Activated naive CD4-positive, alpha-beta T cell treated with anti-CD3 and anti-CD28 coated beads, Interleukin-2, amount 50 U/mL, for 72 hours (primary cell): Measurements from ENCODE around the gene CHADL. TPM values are rescaled to one million over a fixed set of nuclear protein-coding genes. Genes with fewer than 3 reads are reported as not detected.
A peak's percentile ranks its signal among the peaks of the same experiment; 100 is the strongest.

Experiments used
- ATAC-seq, 2 donors: fragments of 150-1000 bp; cut with Tn5 transposase; 2 replicates each; pipeline ENCODE4 v1.10.0; 2021; ENCODE audit warnings: mild to moderate bottlenecking in 2 of 2, moderate library complexity in 2 of 2
- DNase-seq, 2 donors: peaks; one replicate each; pipeline ENCODE4 v3.0.0; 2021 to 2022; ENCODE audit warnings: low spot score in 2 of 2
- H3K27ac Mint-ChIP-seq, 2 donors: one replicate each; pipeline ENCODE4 v1.8.0; 2022; ENCODE audit warnings: mild to moderate bottlenecking in 2 of 2, mixed read lengths in 2 of 2
- H3K36me3 Mint-ChIP-seq, 2 donors: one replicate each; pipeline ENCODE4 v1.8.0; 2022; ENCODE audit warnings: mixed read lengths in 2 of 2
- H3K9me3 Mint-ChIP-seq, 2 donors: one replicate each; pipeline ENCODE4 v1.8.0; 2022; ENCODE audit warnings: mixed read lengths in 2 of 2
- total RNA-seq, 2 donors: library from RNA; stranded (reverse); gene quantifications; one replicate each; pipeline ENCODE4 v1.2.3, GENCODE V29; 2022

Gene CHADL
- total RNA-seq, 2 donors from 2014 or later = 0.20 to 0.29 TPM

DNA sequence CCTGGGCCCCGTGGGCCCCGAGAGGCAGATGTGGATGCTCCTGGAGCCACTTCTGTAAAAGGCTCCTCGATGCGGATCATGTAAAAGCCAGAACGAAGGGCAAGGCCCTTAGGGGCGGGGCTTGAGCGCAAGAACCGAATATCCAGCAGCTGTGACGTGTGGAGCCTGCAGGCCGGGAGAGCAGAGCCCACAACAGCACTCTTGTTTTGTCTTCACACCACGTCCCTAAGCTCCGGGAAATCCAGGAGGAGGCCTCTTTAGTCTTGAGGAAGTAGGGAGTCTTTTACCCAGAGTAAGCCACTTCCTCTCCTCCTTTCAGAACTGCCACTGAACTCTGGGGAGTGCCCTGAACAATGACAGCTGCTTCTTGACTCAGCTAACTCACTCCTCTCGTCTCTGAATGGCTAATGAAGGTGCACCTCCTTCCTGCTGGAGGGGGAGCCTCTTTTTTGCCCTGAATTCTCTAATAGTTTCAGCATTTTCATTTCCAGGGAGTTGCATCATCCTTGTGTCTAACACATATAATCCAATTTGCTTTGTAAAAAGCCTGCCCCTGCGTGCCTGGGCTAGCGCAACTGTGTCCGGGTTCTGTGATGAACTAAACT, 23.1 kb downstream of the CHADL start:
- no peaks in the 10 kb centered on the region for H3K9me3 Mint-ChIP-seq
- ATAC-seq = peak; percentile 97
- DNase-seq = peak; percentile 52 to 61
- peaks cover 15 to 25% of the 10 kb centered on the region in 2 donors for H3K36me3 Mint-ChIP-seq
- H3K27ac Mint-ChIP-seq = peak overlapping the region; percentile 89 to 94

DNA sequence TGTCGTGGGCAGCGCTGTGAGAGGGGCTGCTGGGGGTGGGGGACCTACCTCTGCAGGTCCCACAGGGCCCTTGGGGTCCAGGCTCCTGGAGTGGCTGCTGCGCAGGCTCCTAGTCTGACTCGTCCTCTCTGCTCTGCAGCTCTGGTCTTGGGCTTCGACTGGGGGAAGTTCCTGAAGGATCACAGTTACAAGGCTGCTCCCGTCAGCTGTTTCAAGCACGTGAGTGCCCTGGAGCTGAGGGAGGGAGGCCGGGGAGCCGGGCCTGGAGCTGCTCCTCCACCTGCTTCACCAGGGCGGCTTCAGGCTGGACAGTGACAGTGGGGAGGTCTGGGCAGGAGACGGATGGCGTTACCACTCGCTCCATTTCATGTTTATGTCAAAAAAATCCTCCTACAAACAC, 23.7 kb downstream of the CHADL start:
- Mint-ChIP-seq H3K9me3 (no peaks in the 10 kb centered on the region), H3K36me3 (peaks cover 15 to 25% of the 10 kb centered on the region in 2 donors), H3K27ac (peak overlapping the region; percentile 89 to 94)
- ATAC-seq (no peak), DNase-seq (no peak)

DNA sequence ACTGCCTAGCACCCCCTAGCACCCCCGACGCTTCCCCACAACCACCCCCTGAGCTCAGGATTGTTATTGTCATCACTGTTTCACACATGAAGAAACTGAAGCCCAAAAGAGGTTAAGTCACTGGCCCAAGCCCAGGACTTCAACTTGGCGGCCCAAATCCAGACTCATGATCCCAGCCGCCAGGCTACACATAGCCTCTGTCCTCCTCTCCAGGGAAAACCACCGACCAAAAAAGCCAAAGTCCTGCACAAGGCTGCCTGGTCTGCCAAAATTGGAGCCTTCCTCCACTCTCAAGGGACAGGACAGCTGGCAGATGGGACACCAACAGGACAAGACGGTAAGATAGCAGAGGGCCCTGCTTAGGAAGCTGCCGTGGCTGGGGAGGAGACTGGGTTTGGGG, 24.8 kb downstream of the CHADL start:
- ATAC-seq = no peak
- peak overlapping the region in 1 of 2 donors; percentile 36 for H3K27ac Mint-ChIP-seq

DNA sequence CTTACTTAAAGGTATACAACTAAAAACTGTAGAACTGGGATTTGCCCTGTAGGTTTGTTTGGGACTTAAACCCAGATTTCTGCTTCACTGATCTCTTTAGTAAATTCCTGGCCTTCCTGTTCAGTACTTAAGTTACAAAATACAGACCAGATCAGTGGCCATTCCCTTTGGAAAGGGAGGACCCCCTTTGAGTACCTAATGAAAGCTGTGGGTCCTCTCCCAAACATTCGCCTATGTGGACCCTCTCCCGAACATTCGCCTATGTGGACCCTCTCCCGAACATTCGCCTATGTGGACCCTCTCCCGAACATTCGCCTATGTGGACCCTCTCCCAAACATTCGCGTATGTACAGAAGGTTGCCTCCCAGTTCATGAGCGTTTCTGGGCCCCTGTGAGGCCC, 25.3 kb downstream of the CHADL start:
- Mint-ChIP-seq H3K9me3 (no peaks in the 10 kb centered on the region), H3K27ac (peak overlapping the region in 1 of 2 donors; percentile 36), H3K36me3 (peaks cover 5 to 30% of the 10 kb centered on the region in 2 donors)
- ATAC-seq (no peak), DNase-seq (no peak)

More for the DNA sequence above, 24.8 kb downstream of the CHADL start:
- no peaks in the 10 kb centered on the region for H3K9me3 Mint-ChIP-seq
- H3K36me3 Mint-ChIP-seq = peaks cover 9 to 25% of the 10 kb centered on the region in 2 donors
- DNase-seq = no peak

DNA sequence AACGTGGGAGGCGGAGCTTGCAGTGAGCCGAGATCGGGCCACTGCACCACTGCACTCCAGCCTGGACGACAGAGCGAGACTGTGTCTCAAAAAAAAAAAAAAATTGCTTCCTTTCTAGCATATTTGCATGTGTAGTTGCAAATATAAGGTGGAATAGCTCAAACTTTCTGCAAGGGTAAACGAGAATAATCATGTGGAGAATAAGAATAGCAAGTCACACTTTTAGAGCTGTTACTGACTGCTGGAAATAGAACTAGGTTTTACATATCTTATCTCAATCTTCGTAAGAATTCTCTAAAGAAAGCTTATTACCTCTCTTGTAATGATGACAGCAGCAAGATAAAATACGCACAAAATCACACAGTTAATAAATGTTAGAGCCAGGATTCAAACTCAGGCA, 34.0 kb downstream of the CHADL start:
- ATAC-seq (no peak), DNase-seq (no peak)
- Mint-ChIP-seq H3K9me3 (no peaks in the 10 kb centered on the region), H3K27ac (no peak overlapping the region), H3K36me3 (peaks cover 13 to 14% of the 10 kb centered on the region in 2 donors)

DNA sequence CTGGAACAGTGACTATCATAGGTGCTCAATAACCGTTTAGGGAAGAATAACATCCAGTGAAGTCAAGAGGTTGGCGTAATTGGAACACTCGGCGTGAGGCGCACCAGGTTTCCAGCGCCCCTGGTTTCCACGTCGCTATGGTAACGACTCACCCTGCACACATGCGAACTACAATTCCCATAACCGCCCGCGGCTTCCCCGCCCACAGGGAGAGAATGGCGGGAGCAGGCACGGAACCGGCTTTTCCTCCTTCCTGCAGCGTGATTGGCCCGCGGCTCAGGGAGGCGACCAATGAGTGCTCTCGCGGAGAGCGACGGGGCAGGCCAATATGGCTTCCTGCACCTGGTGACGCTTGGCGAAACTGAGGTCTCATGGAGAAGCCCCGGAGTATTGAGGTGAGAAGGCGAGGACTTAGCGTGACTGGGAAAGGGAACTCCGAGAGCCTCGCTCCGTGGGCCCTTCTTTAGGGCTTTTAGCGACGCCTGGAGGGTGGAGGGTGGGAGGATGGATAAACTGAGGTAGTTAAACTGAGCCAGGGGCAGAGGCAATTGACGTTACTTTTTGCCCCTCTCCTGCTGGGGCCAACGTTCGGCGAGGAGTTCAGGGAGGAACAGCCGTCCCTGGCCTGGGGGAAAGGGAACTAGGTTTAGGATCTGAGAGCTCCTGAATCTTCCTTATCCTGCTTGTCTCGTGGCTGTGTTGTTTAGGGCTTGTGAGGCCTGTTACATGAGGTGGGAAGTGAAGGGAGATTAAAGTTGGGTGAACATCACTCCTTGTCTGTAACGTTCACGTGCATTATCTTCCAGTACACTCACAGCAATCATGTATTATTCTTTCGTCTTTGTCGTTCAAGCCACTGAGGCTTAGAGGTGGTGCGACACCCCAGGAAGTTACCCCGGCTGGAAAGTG, 35.5 kb downstream of the CHADL start, which contains the start of gene L3MBTL2:
Gene L3MBTL2 (plus strand): TSS at position 321 of the 909 bp plus-strand sequence. CDS start 51 bp downstream, at position 372.
- Mint-ChIP-seq H3K9me3 (no peaks in the 10 kb centered on the region), H3K36me3 (peaks cover 9 to 13% of the 10 kb centered on the region in 2 donors), H3K27ac (peak within 1 kb of the TSS; percentile 97)
- ATAC-seq = peak; percentile 100
- peak; percentile 98 to 99 for DNase-seq

DNA sequence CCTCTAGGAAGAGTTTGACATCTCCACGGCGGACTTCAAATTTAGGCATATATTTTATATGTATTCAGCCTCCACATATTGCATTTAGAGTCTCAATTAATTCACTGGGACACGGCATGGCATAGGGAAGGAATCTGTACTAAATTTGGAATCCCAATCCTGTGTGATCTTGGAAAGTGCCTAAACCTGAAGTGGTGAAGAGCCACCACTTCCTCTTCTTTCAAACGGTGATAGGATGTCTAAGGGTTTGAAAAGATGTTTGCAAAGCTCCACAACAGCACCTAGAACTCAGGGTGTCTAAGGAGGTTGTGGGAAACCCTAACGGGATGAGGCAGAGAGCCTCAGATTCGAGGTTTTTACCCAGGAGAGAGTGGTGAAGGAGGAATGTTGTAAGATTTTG, 36.7 kb downstream of the CHADL start:
- H3K36me3 Mint-ChIP-seq = peaks cover 9 to 13% of the 10 kb centered on the region in 2 donors
- peak overlapping the region in 1 of 2 donors; percentile 97 for H3K27ac Mint-ChIP-seq
- DNase-seq = no peak
- H3K9me3 Mint-ChIP-seq = no peaks in the 10 kb centered on the region
- ATAC-seq = no peak

DNA sequence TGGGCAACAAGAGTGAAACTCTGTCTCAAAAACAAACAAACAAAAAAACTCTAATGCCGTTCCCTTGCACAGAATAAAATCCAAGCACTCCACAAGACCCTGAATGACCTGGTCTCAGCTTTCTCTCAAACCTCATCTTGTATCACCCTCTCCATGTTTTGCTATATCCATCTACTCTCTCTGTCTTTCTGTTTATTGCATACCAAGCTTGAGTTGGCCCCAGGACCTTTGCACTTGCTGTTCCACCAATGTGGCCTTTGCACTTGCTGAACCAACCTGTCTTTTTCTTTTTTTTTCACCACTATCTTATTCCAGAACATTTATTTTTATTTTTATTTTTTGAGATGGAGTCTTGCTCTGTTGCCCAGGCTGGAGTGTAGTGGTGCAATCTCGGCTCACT, 37.6 kb downstream of the CHADL start:
- ATAC-seq (no peak), DNase-seq (no peak)
- Mint-ChIP-seq H3K9me3 (no peaks in the 10 kb centered on the region), H3K27ac (no peak overlapping the region), H3K36me3 (peaks cover 9 to 13% of the 10 kb centered on the region in 2 donors)

DNA sequence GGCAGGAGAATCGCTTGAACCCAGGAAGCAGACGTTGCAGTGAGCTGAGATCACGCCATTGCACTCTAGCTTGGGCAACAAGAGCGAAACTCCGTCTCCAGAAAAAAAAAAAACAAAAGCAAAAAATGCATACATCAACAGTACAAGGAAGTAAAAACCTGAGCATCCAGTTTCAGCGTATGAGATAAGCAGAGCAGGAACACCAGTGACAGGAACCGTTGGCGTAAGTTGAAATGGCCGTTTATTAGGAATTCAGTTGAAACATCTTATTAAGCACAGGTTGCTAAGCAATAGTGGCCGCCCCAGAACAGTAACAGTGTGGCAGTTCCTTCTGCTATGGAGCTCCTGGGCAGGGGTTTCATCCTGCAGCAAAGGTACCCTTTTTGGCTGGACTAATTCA, 39.6 kb downstream of the CHADL start:
- no peaks in the 10 kb centered on the region for H3K9me3 Mint-ChIP-seq
- no peak overlapping the region for H3K27ac Mint-ChIP-seq
- ATAC-seq = no peak
- peaks cover 9 to 13% of the 10 kb centered on the region in 2 donors for H3K36me3 Mint-ChIP-seq
- DNase-seq = no peak

DNA sequence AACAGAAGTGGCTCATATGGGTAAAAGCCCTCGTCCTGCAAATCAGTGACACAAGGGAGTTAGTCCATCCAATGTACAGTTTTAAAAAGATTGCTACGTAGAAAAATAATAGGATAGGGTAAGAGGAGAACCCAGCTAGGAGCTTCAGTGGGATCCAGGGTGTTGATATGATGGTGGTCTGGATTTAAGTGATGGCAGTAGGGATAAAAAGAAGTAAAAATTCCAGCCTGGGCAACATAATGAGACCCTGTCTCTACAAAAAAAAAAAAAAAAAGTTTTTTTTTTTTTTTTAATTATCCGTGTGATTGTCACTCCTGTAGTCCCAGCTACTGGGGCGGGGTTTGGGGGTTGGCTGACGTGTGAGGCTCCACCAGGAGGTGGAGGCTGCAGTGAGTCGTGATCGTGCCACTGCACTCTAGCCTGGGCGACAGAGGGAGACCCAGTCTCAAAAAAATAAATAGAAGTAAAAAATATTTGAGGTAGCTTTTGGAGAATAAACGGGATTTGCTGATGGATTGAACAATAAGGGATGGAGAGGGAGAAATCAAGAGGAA, 42.6 kb downstream of the CHADL start:
- DNase-seq = peak in 1 of 2 donors; percentile 57
- Mint-ChIP-seq H3K27ac (peak overlapping the region in 1 of 2 donors; percentile 56), H3K36me3 (no peaks in the 10 kb centered on the region), H3K9me3 (no peaks in the 10 kb centered on the region)
- peak; percentile 44 to 67 for ATAC-seq

DNA sequence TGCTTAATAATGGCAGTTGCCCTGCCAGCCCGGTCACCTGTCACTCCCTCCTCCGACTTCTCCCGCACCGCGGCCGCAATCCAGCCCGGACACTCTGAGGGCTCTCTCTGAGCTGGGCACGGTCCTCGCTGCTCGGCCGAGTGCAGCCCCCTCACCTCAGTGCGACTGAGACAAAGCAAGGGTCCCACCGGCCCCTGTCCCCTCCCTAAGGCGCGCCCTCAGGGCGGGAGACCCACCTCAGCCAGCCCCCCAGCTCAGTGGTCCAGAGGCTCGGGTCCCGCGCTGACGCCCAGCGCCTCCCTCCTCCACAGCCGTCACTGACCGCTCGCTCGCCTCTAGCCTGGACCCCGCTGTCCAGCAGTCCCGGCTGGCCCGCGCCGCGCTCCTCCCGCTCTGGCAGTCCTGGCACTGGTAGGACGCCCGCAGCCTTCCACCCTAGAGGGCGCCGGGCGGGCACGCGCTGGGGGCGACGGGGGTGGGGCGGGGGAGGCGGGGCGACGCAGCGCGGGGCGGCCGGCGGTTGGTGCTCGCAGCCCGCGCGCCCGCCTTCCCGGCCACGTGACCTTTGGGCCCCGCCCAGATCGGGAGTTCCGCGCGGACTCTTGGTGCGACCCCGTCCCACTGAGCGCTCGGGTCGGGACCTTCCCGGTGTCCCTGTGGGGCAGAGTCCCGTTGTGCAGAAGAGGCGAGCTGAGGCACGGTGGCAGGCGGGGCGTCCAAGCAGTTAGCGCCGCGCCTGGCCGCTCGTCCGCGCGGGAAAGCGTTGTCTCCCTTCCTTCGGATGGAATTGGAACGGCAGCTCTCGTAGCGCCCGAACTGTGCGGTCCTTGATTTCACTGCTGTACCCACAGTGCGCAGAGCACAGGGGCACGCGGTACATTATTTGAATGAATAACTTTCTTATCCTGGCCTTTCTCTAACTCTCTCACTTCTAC, 43.4 kb downstream of the CHADL start:
- peak overlapping the region in 1 of 2 donors; percentile 56 for H3K27ac Mint-ChIP-seq
- DNase-seq = peak; percentile 85
- peak; percentile 87 to 88 for ATAC-seq
- H3K36me3 Mint-ChIP-seq = no peaks in the 10 kb centered on the region
- no peaks in the 10 kb centered on the region for H3K9me3 Mint-ChIP-seq

DNA sequence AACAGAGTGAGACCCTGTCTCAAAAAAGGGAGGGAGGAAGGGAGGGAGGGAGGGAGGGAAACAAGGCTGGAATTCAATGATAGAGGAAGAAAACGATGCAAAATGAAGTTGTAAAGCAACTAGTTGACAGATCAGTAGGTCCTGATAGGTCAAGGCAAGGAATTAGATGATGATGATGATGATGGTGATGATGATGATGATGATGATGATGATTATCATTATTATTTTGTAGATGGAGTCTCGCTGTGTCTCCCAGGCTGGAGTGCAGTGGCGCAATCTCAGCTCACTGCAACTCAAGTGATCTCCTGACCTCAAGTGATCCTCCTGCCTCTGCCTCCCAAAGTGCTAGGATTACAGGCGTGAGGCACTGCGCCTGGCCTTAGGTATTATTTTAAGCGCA, 46.9 kb downstream of the CHADL start:
- no peak for DNase-seq
- Mint-ChIP-seq H3K27ac (no peak overlapping the region), H3K36me3 (no peaks in the 10 kb centered on the region), H3K9me3 (no peaks in the 10 kb centered on the region)
- no peak for ATAC-seq

DNA sequence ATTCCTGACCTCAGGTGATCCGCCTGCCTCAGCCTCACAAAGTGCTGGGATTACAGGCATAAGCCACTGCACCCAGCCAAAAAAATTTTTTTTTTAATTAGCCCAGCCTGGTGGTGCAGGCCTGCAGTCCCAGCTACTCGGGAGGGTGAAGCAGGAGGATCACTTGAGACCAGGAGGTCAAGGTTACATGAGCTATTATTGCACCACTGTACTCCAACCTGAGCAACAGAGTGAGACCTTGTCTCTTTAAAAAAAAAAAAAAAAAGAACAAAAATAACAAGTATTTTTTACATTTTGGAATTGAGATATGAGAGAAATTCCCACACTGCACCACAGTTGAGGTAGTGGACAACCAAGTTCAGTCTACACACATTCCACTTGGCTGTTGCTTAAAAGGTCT, 49.3 kb downstream of the CHADL start:
- Mint-ChIP-seq H3K36me3 (no peaks in the 10 kb centered on the region), H3K9me3 (no peaks in the 10 kb centered on the region), H3K27ac (no peak overlapping the region)
- DNase-seq (peak in 1 of 2 donors; percentile 28), ATAC-seq (no peak)

DNA sequence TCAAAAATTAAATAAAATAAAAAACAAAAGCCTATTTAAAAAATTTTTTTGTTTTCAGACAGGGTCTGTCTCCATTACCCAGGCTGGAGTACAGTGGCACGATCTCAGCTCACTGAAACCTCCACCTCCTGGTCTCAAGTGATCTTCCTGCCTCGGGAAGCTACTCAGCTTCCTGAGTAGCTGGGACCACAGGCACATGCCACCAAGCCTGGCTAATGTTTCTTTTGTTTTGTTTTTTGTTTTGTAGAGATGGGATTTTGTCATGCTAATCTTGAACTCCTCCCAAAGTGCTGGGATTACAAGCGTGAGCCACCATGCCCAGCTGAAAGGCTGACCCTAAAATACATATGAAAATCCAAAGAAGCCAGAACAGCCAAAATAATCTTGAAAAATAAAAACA, 56.1 kb downstream of the CHADL start:
- ATAC-seq (no peak), DNase-seq (no peak)
- Mint-ChIP-seq H3K27ac (no peak overlapping the region), H3K36me3 (no peaks in the 10 kb centered on the region), H3K9me3 (no peaks in the 10 kb centered on the region)

DNA sequence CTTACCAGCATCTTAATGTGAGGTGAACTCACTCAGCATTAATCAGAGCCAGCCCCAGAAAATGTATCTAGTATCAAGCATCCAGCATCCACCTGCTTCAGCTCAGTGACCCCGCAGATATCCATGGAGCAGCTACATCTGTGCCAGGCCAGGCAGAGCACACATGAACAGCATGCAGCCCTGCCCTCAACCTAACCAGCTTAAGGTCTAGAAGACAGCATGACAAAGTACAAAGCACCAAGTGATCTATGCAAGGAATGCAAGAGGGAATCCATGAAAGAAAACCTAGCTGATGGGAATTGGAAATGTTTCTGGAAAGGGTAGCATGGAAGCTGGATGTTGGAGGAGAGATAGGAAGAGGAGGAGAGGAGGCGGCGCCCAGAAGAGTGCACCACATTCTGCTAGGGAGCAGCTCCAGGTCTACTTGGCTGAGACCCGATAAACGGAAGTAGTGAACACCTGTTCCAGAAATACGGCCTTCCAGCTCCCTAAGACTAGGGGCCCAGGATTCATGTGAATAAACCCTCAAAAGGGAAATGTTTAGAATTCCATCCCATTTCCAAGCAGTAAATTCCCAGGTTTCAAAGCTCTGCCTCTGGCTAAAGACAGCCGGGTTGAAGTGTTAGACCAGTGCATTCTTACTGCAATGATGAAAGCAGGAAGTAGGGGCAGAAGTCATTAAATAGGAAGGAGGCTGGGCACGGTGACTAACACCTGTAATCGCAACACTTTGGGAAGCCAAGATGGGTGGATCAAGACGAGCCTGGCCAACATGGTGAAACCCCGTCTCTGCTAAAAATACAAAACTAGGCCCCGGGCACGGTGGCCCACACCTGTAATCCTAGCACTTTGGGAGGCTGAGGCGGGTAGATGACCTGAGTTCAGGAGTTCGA, 59.1 kb downstream of the CHADL start:
- ATAC-seq (peak in 1 of 2 donors; percentile 23), DNase-seq (no peak)
- H3K36me3 Mint-ChIP-seq = peaks cover 8 to 15% of the 10 kb centered on the region in 2 donors
- peak overlapping the region in 1 of 2 donors; percentile 17 for H3K27ac Mint-ChIP-seq
- no peaks in the 10 kb centered on the region for H3K9me3 Mint-ChIP-seq
